HG03457 (cell line): ENCODE measurements around the gene SYNPO2.

ENCODE experiments used
- ATAC-seq: cut with Tn5 transposase; IDR thresholded peaks from one replicate; pipeline ENCODE4 v1.9.1; 2021; ENCODE audit warnings: moderate number of reproducible peaks; ENCODE audit not compliant: unreplicated experiment

SYNPO2 gene, protein sequence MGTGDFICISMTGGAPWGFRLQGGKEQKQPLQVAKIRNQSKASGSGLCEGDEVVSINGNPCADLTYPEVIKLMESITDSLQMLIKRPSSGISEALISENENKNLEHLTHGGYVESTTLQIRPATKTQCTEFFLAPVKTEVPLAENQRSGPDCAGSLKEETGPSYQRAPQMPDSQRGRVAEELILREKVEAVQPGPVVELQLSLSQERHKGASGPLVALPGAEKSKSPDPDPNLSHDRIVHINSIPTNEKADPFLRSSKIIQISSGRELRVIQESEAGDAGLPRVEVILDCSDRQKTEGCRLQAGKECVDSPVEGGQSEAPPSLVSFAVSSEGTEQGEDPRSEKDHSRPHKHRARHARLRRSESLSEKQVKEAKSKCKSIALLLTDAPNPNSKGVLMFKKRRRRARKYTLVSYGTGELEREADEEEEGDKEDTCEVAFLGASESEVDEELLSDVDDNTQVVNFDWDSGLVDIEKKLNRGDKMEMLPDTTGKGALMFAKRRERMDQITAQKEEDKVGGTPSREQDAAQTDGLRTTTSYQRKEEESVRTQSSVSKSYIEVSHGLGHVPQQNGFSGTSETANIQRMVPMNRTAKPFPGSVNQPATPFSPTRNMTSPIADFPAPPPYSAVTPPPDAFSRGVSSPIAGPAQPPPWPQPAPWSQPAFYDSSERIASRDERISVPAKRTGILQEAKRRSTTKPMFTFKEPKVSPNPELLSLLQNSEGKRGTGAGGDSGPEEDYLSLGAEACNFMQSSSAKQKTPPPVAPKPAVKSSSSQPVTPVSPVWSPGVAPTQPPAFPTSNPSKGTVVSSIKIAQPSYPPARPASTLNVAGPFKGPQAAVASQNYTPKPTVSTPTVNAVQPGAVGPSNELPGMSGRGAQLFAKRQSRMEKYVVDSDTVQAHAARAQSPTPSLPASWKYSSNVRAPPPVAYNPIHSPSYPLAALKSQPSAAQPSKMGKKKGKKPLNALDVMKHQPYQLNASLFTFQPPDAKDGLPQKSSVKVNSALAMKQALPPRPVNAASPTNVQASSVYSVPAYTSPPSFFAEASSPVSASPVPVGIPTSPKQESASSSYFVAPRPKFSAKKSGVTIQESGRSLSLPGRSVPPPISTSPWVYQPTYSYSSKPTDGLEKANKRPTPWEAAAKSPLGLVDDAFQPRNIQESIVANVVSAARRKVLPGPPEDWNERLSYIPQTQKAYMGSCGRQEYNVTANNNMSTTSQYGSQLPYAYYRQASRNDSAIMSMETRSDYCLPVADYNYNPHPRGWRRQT

GRCh38 chr4:118888666-118889311, at the start of gene SYNPO2:
Gene SYNPO2 (plus strand): TSS chr4:118888854. CDS start chr4:118889037, 183 bp downstream.
- peak; percentile 74 for ATAC-seq

DNA sequence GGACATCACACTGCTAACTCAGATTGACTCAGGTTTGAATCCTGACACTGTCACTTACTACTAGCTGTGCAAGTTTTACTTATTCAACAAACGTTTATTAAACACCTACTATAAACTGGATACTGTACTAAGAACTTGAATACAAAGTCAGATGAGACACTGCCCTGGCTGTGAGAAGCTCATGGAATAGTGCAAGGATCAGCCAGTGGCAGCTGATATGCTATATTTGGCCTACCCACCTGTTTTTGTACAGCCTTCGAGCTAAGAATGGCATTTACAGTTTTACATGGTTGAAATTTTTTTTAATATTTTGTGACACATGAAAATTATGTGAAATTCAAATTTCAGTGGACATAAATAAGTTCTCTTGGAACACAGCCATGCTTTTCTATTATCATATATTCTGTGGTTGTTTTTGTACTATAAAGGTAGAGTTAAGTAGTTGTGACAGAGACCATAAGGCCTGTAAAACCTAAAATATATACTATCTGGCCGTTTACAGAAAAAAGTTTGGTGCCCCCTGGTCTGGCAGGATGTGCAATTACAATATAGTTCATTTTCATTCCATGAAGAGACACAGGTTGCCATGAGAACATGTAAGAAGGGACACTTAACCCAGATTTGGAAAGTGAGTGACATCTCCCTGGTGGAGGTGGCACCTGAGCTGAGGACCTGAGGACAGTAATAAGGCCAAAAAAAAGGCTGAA, 49.3 kb upstream of the SYNPO2 start:
- ATAC-seq = no peak

DNA sequence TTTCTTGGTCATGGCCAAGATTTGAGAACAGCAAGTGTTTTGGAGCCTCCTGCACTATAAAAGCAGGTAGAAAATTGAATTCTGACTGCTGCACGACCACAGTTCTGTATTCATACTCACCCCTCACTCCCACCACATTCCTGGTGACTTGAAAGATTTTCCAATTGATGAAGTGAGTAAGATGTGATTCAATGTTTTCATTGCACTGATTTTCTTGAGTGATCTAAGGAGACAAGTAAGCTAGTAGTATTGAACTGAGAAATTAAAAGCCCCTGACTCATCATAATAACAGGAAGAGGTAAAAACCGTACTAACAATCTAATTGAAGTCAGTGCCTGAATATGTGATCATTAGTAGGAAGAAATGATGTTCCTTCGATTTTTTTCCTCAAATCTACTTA, 46.6 kb upstream of the SYNPO2 start:
- no peak for ATAC-seq

GRCh38 chr4:118843237-118843636, 45.4 kb upstream of the SYNPO2 start:
- ATAC-seq = no peak

DNA sequence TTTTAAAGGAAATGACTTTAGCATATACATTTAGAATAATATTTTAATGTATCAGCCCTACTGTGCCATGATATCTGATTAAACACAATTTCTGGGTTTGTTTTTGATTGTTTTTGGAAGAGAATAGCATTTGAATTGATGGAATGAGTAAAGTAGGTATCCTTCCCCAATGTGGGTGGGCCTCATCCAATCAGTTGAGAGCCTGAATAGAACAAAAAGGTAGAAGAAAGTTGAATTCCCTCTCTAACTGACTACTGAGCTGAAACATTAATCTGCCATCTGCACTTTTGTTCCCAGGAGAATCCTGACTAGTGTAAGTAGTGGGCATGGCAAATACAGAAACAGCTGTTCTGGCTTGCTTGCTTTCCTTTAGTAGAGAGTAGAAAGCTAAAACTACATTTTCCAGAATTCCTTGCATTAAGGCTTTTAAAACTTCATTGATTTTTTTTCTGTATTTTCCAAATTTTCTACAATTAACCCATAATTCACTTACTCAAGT, 43.1 kb upstream of the SYNPO2 start:
- no peak for ATAC-seq

- ATAC-seq = no peak
These were observed 41.7 kb upstream of the SYNPO2 start for GRCh38 chr4:118846979-118847378.

GRCh38 chr4:118848242-118848641, 40.4 kb upstream of the SYNPO2 start:
- ATAC-seq = no peak

GRCh38 chr4:118848901-118849300, 39.8 kb upstream of the SYNPO2 start:
- ATAC-seq = no peak

DNA sequence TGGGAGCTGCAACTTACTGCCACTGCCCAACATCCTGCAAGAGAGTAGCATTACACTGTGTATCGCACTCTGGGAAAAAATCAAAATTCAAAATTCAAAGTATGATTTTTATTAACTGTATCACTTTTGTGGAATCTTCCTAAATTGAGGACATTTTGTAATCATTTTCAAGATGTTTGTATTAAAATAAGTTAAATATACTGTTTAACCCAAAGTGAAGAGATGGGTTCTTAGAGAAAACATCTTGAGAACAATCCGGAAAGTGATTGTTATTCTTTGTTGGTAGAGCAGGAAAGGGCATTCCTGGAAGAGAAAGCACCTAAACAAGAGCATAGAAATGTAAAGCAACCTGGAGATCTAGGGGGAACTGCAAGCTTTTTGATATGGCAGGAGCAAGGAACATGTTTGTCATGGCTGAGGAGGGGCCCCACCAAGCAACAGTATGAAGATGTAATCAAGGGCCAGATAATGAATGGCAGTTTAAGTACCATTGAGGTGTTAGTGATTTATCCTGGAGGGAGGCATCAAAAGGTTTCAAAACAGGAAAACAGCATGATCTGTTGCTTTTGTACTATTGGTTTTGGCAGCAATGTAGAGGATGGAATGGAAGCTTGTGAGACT, 38.7 kb upstream of the SYNPO2 start:
- no peak for ATAC-seq

GRCh38 chr4:118850488-118851173, 38.0 kb upstream of the SYNPO2 start:
- ATAC-seq = peak; percentile 85

- ATAC-seq = no peak
These were observed 30.9 kb upstream of the SYNPO2 start for GRCh38 chr4:118857760-118858159.

GRCh38 chr4:118858779-118859178, 29.9 kb upstream of the SYNPO2 start:
- ATAC-seq = no peak

- peak; percentile 90 for ATAC-seq
These were observed 23.5 kb upstream of the SYNPO2 start for GRCh38 chr4:118865091-118865708.

DNA sequence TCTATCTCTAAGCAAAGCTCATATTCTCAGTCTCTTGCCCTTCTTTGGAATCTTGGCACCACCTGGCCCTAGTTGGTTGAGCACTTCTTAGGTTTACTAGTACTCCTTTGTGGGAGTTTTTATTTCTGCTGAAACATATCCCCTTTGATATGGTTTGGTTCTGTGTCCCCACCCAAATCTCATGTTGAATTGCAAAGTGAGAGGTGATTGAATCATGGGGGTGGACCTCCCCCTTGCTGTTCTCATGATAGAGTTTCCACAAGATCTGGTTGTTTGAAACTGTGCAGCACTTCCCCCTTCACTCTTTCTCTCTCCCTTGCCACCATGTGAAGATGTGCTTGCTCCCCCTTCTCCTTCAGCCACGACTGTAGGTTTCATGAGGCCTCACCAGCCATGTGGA, 22.2 kb upstream of the SYNPO2 start:
- no peak for ATAC-seq

GRCh38 chr4:118867311-118868067, 21.2 kb upstream of the SYNPO2 start:
- ATAC-seq = no peak

- no peak for ATAC-seq
These were observed 18.8 kb upstream of the SYNPO2 start for GRCh38 chr4:118869808-118870342.

GRCh38 chr4:118872181-118872580, 16.5 kb upstream of the SYNPO2 start:
- no peak for ATAC-seq
